GM18867 (cell line): ENCODE measurements around the gene CPXCR1.
"Not testable (repeated sequence)": the region's sequence is repeated elsewhere in the genome, so short reads cannot be mapped to it uniquely, and the experiment has no call there.

Experiments used
- ATAC-seq: cut with Tn5 transposase; IDR thresholded peaks from one replicate; pipeline ENCODE4 v1.9.1; 2021; ENCODE audit warnings: mild to moderate bottlenecking, moderate library complexity; ENCODE audit not compliant: unreplicated experiment

CPXCR1 gene

DNA sequence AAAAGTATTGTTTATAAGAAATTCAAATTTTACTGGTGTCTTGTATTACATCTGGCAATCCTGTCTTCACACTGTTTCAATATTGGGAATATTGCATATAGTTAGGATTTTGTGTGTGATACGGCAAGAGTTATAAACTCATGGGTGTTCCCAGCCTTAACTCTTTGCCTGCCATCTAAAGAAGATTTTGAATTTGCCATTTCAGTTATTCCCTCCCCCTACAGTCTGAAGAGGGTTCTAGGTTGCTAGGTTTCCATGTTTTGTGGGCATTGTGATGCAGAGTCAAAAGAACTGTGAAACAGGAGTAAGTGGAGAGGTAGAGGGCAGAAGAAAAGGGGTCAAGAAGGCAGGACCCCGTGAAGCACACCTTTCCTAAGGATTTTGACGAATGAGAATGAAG, at the start of gene CPXCR1:
Gene CPXCR1 (plus strand): TSS at position 301 of the 400 bp plus-strand sequence. CDS start 6,190 bp downstream, outside the sequence.
- ATAC-seq = no peak

DNA sequence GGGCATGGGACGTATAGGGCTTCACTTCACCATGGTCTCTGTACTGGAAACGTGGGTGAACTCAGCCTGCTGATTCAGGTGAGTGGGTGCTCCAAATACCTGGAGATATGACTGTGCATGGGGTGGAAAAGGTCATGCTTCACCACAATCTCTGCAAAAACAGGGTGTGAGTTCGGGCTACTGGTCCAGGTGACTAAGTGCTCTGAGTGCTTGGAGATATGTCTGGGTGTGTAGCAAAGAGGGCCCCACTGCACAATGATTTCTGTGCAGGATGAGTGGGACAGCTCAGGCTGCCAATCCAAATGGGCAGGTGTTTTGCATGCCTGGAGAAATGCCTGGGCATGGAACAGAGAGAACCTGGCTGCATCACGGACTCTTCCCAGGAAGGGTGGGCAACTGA, 11.2 kb upstream of the CPXCR1 start:
- ATAC-seq = no peak

DNA sequence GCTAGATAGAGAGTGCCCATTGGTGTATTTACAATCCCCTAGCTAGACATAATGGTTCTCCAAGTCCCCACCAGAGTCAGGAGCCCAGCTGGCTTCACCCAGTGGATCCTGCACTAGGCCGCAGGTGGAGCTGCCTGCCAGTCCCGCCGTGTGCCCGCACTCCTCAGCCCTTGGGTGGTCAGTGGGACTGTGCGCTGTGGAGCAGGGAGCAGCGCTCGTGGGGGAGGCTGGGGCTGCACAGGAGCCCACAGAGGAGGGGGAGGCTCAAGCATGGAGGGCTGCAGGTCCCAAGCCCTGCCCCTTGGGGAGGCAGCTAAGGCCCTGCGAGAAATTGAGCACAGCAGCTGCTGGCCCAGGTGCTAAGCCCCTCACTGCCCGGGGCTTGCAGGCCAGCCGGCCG, 810 bp upstream of the CPXCR1 start:
- not testable (repeated sequence) for ATAC-seq

DNA sequence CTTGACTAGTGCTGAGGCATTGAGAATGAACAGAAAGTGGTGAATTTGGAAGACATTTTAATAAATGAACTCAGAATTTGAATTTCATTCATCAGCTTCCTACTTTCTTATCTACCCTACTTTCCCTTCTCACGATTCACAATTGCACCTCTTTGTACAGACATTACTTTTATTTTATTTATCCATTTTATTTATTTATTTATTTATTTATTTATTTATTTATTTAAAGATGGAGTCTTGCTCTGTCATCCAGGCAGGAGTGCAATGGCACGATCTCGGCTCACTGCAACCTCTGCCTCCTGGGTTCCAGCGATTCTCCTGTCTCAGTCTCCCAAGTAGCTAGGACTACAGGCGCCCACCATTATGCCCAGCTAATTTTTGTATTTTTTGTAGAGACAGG, 5.3 kb downstream of the CPXCR1 start:
- ATAC-seq = not testable (repeated sequence)

DNA sequence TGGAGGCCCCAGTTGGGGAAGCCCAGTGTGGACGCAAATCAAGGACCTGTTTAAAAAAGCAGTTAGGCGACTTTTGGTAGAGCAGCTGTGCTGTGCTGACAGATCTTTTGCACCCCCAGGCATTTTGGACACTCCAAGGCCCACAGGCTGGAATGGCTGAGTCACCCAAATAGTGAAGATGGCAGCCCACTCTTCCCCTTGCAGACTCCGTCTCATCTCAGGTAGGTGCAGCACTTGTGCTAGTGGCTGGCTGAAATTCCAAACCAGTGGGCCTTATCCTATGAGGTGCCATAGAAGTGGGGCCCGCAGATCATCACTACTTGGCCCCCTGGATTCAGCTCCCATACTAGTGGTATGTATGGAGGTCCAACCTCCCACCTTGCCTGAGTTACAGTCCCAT, 42.8 kb downstream of the CPXCR1 start:
- ATAC-seq = no peak
